K562 (cell line): ENCODE measurements around the gene NCAPD2. TPM values are rescaled to one million over a fixed set of nuclear protein-coding genes. Genes with fewer than 3 reads are reported as not detected.
"Not testable (repeated sequence)": the region's sequence is repeated elsewhere in the genome, so short reads cannot be mapped to it uniquely, and the experiment has no call there.

ENCODE experiments used
- ATAC-seq: fragments of 200-7000 bp; cut with Tn5 transposase; 3 replicates; pipeline ENCODE4 v1.9.1; 2020; ENCODE audit warnings: moderate library complexity
- BruUV-seq: library from RNA; stranded (reverse); fragments of 400-500 nt; replicated peaks from 2 replicates; lab custom pipeline; 2021; lab: Mats Ljungman, UMichigan
- CTCF ChIA-PET: fragments of 300-600 bp; formaldehyde crosslinking; extraction: SDS; loops from one replicate; lab custom pipeline; 2021; ENCODE audit warnings: low intra/inter-chr PET ratio; lab: Yijun Ruan, JAX
- POLR2A ChIA-PET: fragments of 300-600, 350-650 bp; sonication (Branson Sonifier 250); formaldehyde crosslinking; extraction: SDS; loops from one replicate; lab custom pipeline; 2021; ENCODE audit warnings: antibody characterized with exemption, inconsistent platforms; lab: Yijun Ruan, JAX
- DNase-seq, 4 experiments: peaks; one replicate each; pipeline versions ENCODE4 v3.0.0 to v3.0.0-alpha.2; 2011 to 2018; ENCODE audit warnings: low spot score in 3 of 4, mixed read lengths in 3 of 4; ENCODE audit errors: extremely low read depth in 1 of 4
- FAIRE-seq: peaks from 2 replicates; lab custom pipeline; 2011; peaks lifted over from hg19 to GRCh38; lab: Jason Lieb, UNC
- H2AFZ ChIP-seq: 2 replicates; pipeline ENCODE4 v1.6.0; 2011; ENCODE audit warnings: low read depth, low read length, control low read depth, inconsistent platforms
- H3K27ac ChIP-seq: fragments of 200-600 bp; 3 replicates; pipeline ENCODE4 v1.8.0; 2011; ENCODE audit warnings: low read depth, mild to moderate bottlenecking, control low read depth, inconsistent platforms, low read length, moderate library complexity, mixed read lengths; ENCODE audit errors: extremely low read depth
- H3K27me3 ChIP-seq, 2 experiments: fragments of 300-600 bp in 1 of 2; 2 replicates in 1 of 2; 3 replicates in 1 of 2; pipeline versions ENCODE4 v1.6.0 to v1.8.0; 2011; ENCODE audit warnings: inconsistent platforms in 2 of 2, low read length in 2 of 2, mild to moderate bottlenecking in 1 of 2, mixed read lengths in 1 of 2, moderate library complexity in 1 of 2; ENCODE audit not compliant: control insufficient read depth in 2 of 2, insufficient read depth in 2 of 2
- H3K36me3 ChIP-seq: fragments of 300-600 bp; 3 replicates; pipeline ENCODE4 v1.8.0; 2011; ENCODE audit warnings: mild to moderate bottlenecking, low read length, inconsistent platforms; ENCODE audit not compliant: control insufficient read depth, insufficient read depth
- H3K4me1 ChIP-seq, 2 experiments: fragments of 200-600 bp in 1 of 2; replicated peaks in 1 of 2; 2 replicates in 1 of 2; 3 replicates in 1 of 2; pipeline versions ENCODE4 v1.5.1 to v1.8.0; 2011; ENCODE audit warnings: inconsistent platforms in 2 of 2, low read length in 2 of 2, mild to moderate bottlenecking in 1 of 2, mixed read lengths in 1 of 2, moderate library complexity in 1 of 2; ENCODE audit not compliant: control insufficient read depth in 2 of 2, insufficient read depth in 2 of 2
- H3K4me2 ChIP-seq: 2 replicates; pipeline ENCODE4 v1.6.1; 2011; ENCODE audit warnings: low read length, control low read depth, inconsistent platforms, mixed read lengths; ENCODE audit not compliant: insufficient read depth
- H3K4me3 ChIP-seq: fragments of 200-600 bp; sonication (generic), shearing (Covaris generic); 2 replicates; pipeline ENCODE4 v1.5.1; 2016; ENCODE audit warnings: control low read depth, inconsistent platforms
- H3K79me2 ChIP-seq: fragments of 200-600 bp; 3 replicates; pipeline ENCODE4 v1.8.0; 2011; ENCODE audit warnings: low read length, inconsistent platforms; ENCODE audit not compliant: control insufficient read depth, insufficient read depth
- H3K9ac ChIP-seq, 2 experiments: 2 replicates each; pipeline versions ENCODE4 v1.6.0 to v1.6.1; 2011; ENCODE audit warnings: low read depth in 2 of 2, low read length in 2 of 2, control low read depth in 1 of 2, inconsistent platforms in 1 of 2, mild to moderate bottlenecking in 1 of 2, mixed read lengths in 1 of 2; ENCODE audit not compliant: insufficient read depth in 1 of 2
- H3K9me1 ChIP-seq: one replicate; pipeline ENCODE4 v1.6.0; 2011; ENCODE audit warnings: inconsistent platforms, mild to moderate bottlenecking, low read length, moderate library complexity; ENCODE audit not compliant: control insufficient read depth, insufficient read depth
- H3K9me3 ChIP-seq: replicated peaks from 2 replicates; pipeline ENCODE4 v1.5.1; 2011; ENCODE audit warnings: low read depth, low read length, inconsistent platforms; ENCODE audit not compliant: control insufficient read depth, insufficient read depth
- H4K20me1 ChIP-seq: replicated peaks from 2 replicates; pipeline ENCODE4 v1.6.1; 2011; ENCODE audit warnings: low read length, inconsistent platforms, mixed read lengths; ENCODE audit not compliant: control insufficient read depth, insufficient read depth
- GABPA ChIP-seq: fragments of 200-800 bp; sonication (Bioruptor generic); conservative IDR thresholded peaks from 2 replicates; pipeline ENCODE4 v1.6.1; 2016; ENCODE audit warnings: low read depth, missing genetic modification characterization, missing compliant biosample characterization
- MECOM ChIP-seq: fragments of 250-450 bp; sonication (Bioruptor Pico); IDR thresholded peaks from 2 replicates; pipeline ENCODE4 v1.8.0; 2022; ENCODE audit warnings: inconsistent platforms
- MIER1 ChIP-seq: fragments of 450-650 bp; IDR thresholded peaks from 2 replicates; pipeline ENCODE4 v1.6.1; 2016; ENCODE audit warnings: antibody characterized with exemption, mild to moderate bottlenecking, low read depth
- PCBP2 ChIP-seq: fragments of 200-400 bp; formaldehyde crosslinking; IDR thresholded peaks from 2 replicates; pipeline ENCODE4 v1.6.1; 2018; ENCODE audit warnings: low read length, low read depth, mild to moderate bottlenecking, moderate library complexity; ENCODE audit not compliant: poor library complexity, severe bottlenecking
- PHB ChIP-seq: fragments of 250-450 bp; sonication (Bioruptor Pico); IDR thresholded peaks from 2 replicates; pipeline ENCODE4 v1.5.0; 2021
- RERE ChIP-seq: sonication (generic); formaldehyde crosslinking; IDR thresholded peaks from 2 replicates; pipeline ENCODE4 v1.8.0; 2023; ENCODE audit warnings: missing genetic modification reagents, mild to moderate bottlenecking, borderline replicate concordance
- SP1 ChIP-seq: sonication (generic); formaldehyde crosslinking; IDR thresholded peaks from 2 replicates; pipeline ENCODE4 v1.8.1; 2022; ENCODE audit warnings: mild to moderate bottlenecking, missing genetic modification reagents
- TAF7 ChIP-seq: fragments of 450-650 bp; IDR thresholded peaks from 2 replicates; pipeline ENCODE4 v1.6.1; 2016; ENCODE audit warnings: missing genetic modification characterization, missing compliant biosample characterization
- ZNF347 ChIP-seq: fragments of 450-650 bp; formaldehyde crosslinking; IDR thresholded peaks from 2 replicates; pipeline ENCODE4 v1.4.0; 2020; ENCODE audit warnings: low read depth, mild to moderate bottlenecking, moderate library complexity
- ZNF444 ChIP-seq: fragments of 250-450 bp; sonication (Bioruptor Pico); IDR thresholded peaks from 2 replicates; pipeline ENCODE4 v1.4.0; 2020; ENCODE audit warnings: mild to moderate bottlenecking, moderate library complexity
- ZNF507 ChIP-seq: conservative IDR thresholded peaks from 2 replicates; pipeline ENCODE4 v1.6.1; 2017; ENCODE audit warnings: missing genetic modification characterization, missing compliant biosample characterization
- WGBS: fragments of 100-300 bp; shearing (Covaris generic); methylation state at CpG from one replicate; pipeline ENCODE4 v1.1.6; 2016; ENCODE audit warnings: low coverage, mixed read lengths; ENCODE audit not compliant: insufficient coverage; ENCODE audit errors: missing lambda C conversion rate; 5-methylcytosine and 5-hydroxymethylcytosine counted together
- in situ Hi-C: fragments of 300-500 bp; cut with MboI; formaldehyde crosslinking; loops from 4 replicates; pipeline ENCODE4 v1.15.0; 2018; ENCODE audit warnings: inconsistent platforms, mixed read lengths
- intact Hi-C: fragments of 100-400 bp; cut with micrococcal nuclease; formaldehyde crosslinking; loops from 2 replicates; pipeline ENCODE4 v1.14.2; 2022
- polyA plus RNA-seq, 8 experiments: library from polyadenylated mRNA; depleted of rRNA in 4 of 8; stranded (reverse) in 5 of 8; unstranded in 3 of 8; fragments of >200 nt; fragmentation: Nextera tagmentation in 2 of 8; fragmentation: Illumina TruSeq in 1 of 8; extraction: Ambion mirVana in 2 of 8; extraction: Trizol in 1 of 8; gene quantifications; 2 replicates each; pipeline versions ENCODE4 v1.2.1 to v1.2.3, GENCODE V29; 2011 to 2014; ENCODE audit warnings: inconsistent platforms in 1 of 8, missing spikeins in 1 of 8
- total RNA-seq, 7 experiments: library from RNA; depleted of rRNA in 6 of 7; stranded (reverse); fragments of >200 nt in 6 of 7; fragmentation: Illumina TruSeq in 2 of 7; extraction: Trizol in 2 of 7; gene quantifications; 2 replicates each; pipeline versions ENCODE4 v1.2.1 to v1.2.3, GENCODE V29; 2011 to 2021; ENCODE audit warnings: low replicate concordance in 1 of 7

Gene NCAPD2
- total and polyA plus RNA-seq, 9 of the 15 experiments (the other 6 are each of a cell fraction or from before 2014, with no cell fraction given) = 16.9 to 93.7 (median 68.3) TPM

DNA sequence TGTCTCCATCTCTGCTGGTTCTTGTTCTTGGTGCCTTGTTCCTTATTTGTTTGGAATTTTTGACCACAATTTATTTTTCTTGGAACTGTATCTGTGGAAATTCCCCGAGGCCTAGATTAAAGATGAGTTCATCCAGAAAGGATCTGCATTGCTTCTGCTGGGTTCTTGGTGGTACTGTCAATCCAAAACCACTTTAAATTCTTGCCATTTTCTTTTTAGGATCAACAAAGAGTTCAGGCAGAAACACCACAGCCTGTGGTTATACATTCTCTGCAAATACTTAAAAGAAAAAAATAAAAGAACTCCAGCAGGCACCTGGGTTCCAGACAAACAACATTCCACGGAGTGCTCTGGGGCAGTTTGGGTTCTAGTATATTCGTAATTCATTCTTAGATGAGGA lies 17.4 kb upstream of the NCAPD2 start:
- 20% methylated on average over 3 of the region's 3 CpGs for WGBS
- no peaks in the 10 kb centered on the region for H3K79me2 ChIP-seq
- no peak overlapping the region for H3K9ac ChIP-seq
- DNase-seq (no peak), ATAC-seq (no peak), FAIRE-seq (no peak)
- H3K4me3 ChIP-seq = no peak overlapping the region
- no peak overlapping the region for H3K4me2 ChIP-seq
- no TSS peak for BruUV-seq
- no peaks in the 10 kb centered on the region for H3K27me3 ChIP-seq
- no peaks in the 10 kb centered on the region for H3K9me1 ChIP-seq
- in situ Hi-C loops (no loop called here), intact Hi-C loops (no loop called here)
- H3K36me3 ChIP-seq = no peaks in the 10 kb centered on the region
- H3K4me1 ChIP-seq = peaks cover 2 to 5% of the 10 kb centered on the region in 2 experiments; a peak in 3 of 5 replicates
- no peak for TF ChIP-seq TAF7
- no peak for TF ChIP-seq MIER1
- TF ChIP-seq RERE = no peak
- no peak for TF ChIP-seq GABPA (tag)
- no peak for TF ChIP-seq ZNF444 (CRISPR knock-in tag)
- no peak for TF ChIP-seq MECOM (CRISPR knock-in tag)
- TF ChIP-seq ZNF347 (CRISPR knock-in tag) = no peak
- TF ChIP-seq PHB (CRISPR knock-in tag) = no peak
- no peak for TF ChIP-seq ZNF507
- no peak for TF ChIP-seq PCBP2
- no peak for TF ChIP-seq SP1
- no peaks in the 10 kb centered on the region for H3K9me3 ChIP-seq
- ChIA-PET POLR2A (no interaction called here), CTCF (no interaction called here)
- H2AFZ ChIP-seq = no peak overlapping the region
- no peaks in the 10 kb centered on the region for H4K20me1 ChIP-seq
- H3K27ac ChIP-seq = no peak overlapping the region

- H3K79me2 ChIP-seq, BruUV-seq, in situ Hi-C loops, H3K9me3 ChIP-seq, H3K9me1 ChIP-seq, H3K27me3 ChIP-seq, H3K27ac ChIP-seq, CTCF ChIA-PET, H3K9ac ChIP-seq, intact Hi-C loops, DNase-seq, H3K36me3 ChIP-seq, H3K4me3 ChIP-seq, H2AFZ ChIP-seq, FAIRE-seq, H4K20me1 ChIP-seq, ATAC-seq, H3K4me2 ChIP-seq, H3K4me1 ChIP-seq: not testable (repeated sequence)
- 48% methylated on average over 11 of the region's 37 CpGs for WGBS
- POLR2A ChIA-PET = interaction anchor here (0.8 kb wide), 2 partner anchors 9 to 12 kb away, joined by 3 read pairs; no protein-coding TSS in a partner anchor
Observed at GRCh38 chr12:6477601-6478377, 16.1 kb upstream of the NCAPD2 start.
